ENCODE measurements around the gene FAM124A. TPM values are rescaled to one million over a fixed set of nuclear protein-coding genes. Genes with fewer than 3 reads are reported as not detected.

FAM124A gene
- total RNA-seq, 2 donors from 2014 or later: 4.2 to 13.7 TPM

DNA sequence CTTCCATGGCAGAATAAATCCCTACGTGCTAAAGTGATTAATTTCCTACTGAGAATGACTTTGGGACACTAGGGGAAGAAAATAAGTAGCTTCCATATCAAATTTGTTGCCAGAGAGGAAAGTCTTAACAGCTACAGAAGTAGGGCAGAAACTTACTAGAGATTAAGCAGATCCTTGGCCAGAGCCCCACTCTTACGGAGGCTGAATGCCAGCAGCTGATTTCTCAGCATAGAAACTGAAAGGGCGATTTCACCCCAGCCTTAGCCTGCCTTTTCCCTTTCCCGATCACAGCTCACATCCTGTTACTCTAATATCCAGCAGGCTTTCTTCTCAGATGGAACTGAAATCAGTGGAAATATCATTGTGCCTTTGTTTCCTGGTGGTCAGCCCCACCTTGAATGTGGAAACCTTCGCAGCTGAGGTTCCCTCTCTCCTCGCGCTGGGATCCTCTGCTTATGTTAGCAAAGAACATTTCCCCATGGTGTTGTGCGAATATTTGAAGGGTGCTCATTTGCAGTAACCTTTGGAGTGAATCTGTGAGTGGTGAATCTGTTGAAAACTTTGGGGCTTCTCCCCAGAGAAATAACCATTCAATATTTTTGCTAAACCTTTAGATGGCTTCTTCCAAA, 8.4 kb downstream of the FAM124A start:
- ATAC-seq (ENCODE audit: insufficient number of reproducible peaks, low FRiP score, low read depth): no peak
- Histone ChIP-seq H3K4me1 (ENCODE audit: control insufficient read depth in 1 of 2, low read depth in 2 of 2) (peaks cover 0 to 9% of the 10 kb centered on the region in 2 donors), H3K36me3 (no peaks in the 10 kb centered on the region), H3K27me3 (replicated peaks; ENCODE audit: insufficient read depth) (no peaks in the 10 kb centered on the region), H3K9me3 (no peaks in the 10 kb centered on the region), H3K4me3 (peak overlapping the region; percentile 61), H3K27ac (peak overlapping the region in 1 of 2 donors; percentile 31)
- TF ChIP-seq, protein P1, sequence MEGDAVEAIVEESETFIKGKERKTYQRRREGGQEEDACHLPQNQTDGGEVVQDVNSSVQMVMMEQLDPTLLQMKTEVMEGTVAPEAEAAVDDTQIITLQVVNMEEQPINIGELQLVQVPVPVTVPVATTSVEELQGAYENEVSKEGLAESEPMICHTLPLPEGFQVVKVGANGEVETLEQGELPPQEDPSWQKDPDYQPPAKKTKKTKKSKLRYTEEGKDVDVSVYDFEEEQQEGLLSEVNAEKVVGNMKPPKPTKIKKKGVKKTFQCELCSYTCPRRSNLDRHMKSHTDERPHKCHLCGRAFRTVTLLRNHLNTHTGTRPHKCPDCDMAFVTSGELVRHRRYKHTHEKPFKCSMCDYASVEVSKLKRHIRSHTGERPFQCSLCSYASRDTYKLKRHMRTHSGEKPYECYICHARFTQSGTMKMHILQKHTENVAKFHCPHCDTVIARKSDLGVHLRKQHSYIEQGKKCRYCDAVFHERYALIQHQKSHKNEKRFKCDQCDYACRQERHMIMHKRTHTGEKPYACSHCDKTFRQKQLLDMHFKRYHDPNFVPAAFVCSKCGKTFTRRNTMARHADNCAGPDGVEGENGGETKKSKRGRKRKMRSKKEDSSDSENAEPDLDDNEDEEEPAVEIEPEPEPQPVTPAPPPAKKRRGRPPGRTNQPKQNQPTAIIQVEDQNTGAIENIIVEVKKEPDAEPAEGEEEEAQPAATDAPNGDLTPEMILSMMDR (IDR thresholded peaks at IDR 0.05): no peak
- no peak for DNase-seq (ENCODE audit: low spot score)

DNA sequence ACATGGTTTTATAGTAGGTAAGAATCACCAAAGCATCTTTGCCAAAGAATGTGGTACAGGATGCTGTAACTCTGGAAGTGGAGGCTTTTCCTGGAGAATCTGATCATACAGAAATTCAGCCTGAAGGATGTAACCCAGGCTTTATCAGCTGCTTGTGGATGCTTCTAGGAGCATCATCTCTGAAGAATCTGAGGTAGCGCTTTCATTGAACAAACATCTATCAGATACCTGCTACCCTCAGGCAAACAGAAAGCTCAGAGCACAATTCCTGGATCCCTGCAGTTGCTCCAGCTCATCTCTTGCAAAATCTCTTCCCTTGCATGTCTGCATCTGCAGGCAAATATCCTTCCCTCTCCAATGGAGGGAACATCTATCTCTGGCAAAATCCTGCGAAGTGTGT, 9.3 kb downstream of the FAM124A start:
- Histone ChIP-seq H3K4me1 (ENCODE audit: control insufficient read depth in 1 of 2, low read depth in 2 of 2) (peaks cover 0 to 9% of the 10 kb centered on the region in 2 donors), H3K4me3 (no peak overlapping the region), H3K36me3 (no peaks in the 10 kb centered on the region), H3K27ac (no peak overlapping the region), H3K9me3 (no peaks in the 10 kb centered on the region), H3K27me3 (replicated peaks; ENCODE audit: insufficient read depth) (no peaks in the 10 kb centered on the region)
- no peak for DNase-seq (ENCODE audit: low spot score)
- TF ChIP-seq, protein P1 (IDR thresholded peaks at IDR 0.05): no peak
- no peak for ATAC-seq (ENCODE audit: insufficient number of reproducible peaks, low FRiP score, low read depth)

DNA sequence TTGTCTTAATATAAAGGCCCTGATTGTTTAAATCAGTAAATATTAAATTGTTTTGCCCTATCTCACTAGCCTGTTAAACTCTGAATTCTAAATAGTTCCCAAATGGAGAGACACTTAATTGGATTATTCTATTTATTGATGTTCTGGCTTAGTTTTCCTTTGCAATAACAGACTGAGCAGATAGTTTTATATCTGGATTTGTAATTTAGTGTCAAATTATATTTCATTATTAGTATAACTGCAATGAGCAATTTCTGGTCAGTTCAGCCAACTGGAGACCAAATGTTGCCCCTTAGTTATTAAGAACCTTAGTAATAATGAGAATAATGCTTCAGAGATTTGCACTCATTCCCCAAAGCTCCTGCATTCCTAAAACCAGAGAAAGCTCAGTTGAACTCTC, 10.1 kb downstream of the FAM124A start:
- Histone ChIP-seq H3K9me3 (no peaks in the 10 kb centered on the region), H3K4me3 (no peak overlapping the region), H3K36me3 (no peaks in the 10 kb centered on the region), H3K27ac (no peak overlapping the region), H3K4me1 (ENCODE audit: control insufficient read depth in 1 of 2, low read depth in 2 of 2) (peaks cover 0 to 9% of the 10 kb centered on the region in 2 donors), H3K27me3 (replicated peaks; ENCODE audit: insufficient read depth) (no peaks in the 10 kb centered on the region)
- ATAC-seq (ENCODE audit: insufficient number of reproducible peaks, low FRiP score, low read depth): no peak
- TF ChIP-seq, protein P1 (IDR thresholded peaks at IDR 0.05): no peak
- DNase-seq (ENCODE audit: low spot score): no peak

DNA sequence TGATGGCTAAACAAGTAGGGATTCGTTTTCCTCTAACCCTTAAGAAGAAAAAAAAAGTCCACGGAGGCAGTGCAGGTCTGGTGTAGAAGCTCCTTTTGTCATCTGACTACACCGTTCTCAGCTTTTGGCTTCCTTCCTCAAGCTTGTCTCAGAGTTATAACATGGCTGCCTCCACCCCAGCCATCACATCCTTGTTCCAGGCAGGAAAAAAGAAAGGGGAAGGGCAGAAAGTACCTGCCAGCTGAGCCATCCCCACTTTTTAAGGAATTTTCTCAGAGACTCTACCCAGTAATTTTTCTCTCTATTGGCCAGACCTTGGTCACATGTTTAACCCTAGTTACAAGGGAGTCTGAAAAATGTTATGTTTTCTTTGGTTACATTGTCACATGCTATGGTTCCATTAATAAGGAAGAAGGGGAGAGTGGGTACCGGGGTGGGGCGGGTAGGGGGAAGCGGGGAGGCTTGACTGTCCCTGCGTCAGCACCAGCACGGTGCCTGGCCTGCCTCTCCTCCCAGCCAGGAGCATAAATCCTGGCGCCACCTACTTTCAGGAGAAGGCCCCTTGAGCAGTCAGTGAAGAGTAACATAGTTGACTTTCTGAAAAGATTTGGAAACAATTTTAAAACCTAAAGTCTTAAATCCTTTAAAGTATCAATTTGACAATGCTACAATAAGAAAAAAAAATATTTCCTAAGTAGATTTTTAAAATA, 11.1 kb downstream of the FAM124A start:
- no peak for ATAC-seq (ENCODE audit: insufficient number of reproducible peaks, low FRiP score, low read depth)
- TF ChIP-seq, protein P1 (IDR thresholded peaks at IDR 0.05): no peak

DNA sequence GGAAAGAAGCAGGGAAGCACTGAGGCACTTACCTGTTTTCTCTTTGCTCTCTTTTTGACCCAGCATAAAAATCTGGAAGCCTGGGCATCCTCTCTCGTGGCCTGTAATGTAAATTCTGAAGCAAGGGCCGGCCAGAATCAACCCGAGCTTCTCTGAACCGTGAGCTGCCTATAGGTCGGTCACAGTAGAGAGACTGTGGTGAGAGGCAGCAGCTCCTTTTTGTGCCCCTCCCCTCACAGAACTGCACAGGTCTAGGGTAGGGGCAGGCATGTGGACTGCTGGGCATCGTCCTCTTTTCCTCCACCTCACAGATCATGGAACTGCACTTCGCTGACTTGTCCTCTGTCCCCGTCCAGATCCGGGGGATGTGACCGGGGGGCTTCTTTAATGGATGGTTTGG, 12.5 kb downstream of the FAM124A start:
- H3K4me3 ChIP-seq: no peak overlapping the region
- ATAC-seq (ENCODE audit: insufficient number of reproducible peaks, low FRiP score, low read depth) (no peak), DNase-seq (ENCODE audit: low spot score) (no peak)
- H3K9me3 ChIP-seq: no peaks in the 10 kb centered on the region
- peaks cover 0 to 9% of the 10 kb centered on the region in 2 donors for H3K4me1 ChIP-seq (ENCODE audit: control insufficient read depth in 1 of 2, low read depth in 2 of 2)
- H3K27me3 ChIP-seq (replicated peaks; ENCODE audit: insufficient read depth): no peaks in the 10 kb centered on the region
- H3K36me3 ChIP-seq: no peaks in the 10 kb centered on the region
- TF ChIP-seq, protein P1 (IDR thresholded peaks at IDR 0.05): no peak
- H3K27ac ChIP-seq: no peak overlapping the region

More for the DNA sequence above, 11.1 kb downstream of the FAM124A start:
- Histone ChIP-seq H3K27ac (no peak overlapping the region), H3K27me3 (replicated peaks; ENCODE audit: insufficient read depth) (no peaks in the 10 kb centered on the region), H3K36me3 (no peaks in the 10 kb centered on the region), H3K9me3 (no peaks in the 10 kb centered on the region), H3K4me3 (no peak overlapping the region), H3K4me1 (ENCODE audit: control insufficient read depth in 1 of 2, low read depth in 2 of 2) (peaks cover 0 to 9% of the 10 kb centered on the region in 2 donors)
- no peak for DNase-seq (ENCODE audit: low spot score)
